HEK293 (cell line): ENCODE data around the gene SWT1.
A peak's percentile ranks its signal among the peaks of the same experiment; 100 is the strongest.

Source experiments
- AEBP2 ChIP-seq: fragments of 450-650 bp; formaldehyde crosslinking; IDR thresholded peaks from 2 replicates; pipeline ENCODE4 v1.5.1; 2016; ENCODE audit warnings: missing biosample characterization, missing genetic modification characterization, borderline replicate concordance
- ATF2 ChIP-seq: fragments of 450-650 bp; formaldehyde crosslinking; IDR thresholded peaks from 2 replicates; pipeline ENCODE4 v1.5.1; 2016; ENCODE audit warnings: missing biosample characterization, missing genetic modification characterization, low read depth
- BCL11B ChIP-seq: fragments of 450-650 bp; formaldehyde crosslinking; IDR thresholded peaks from 2 replicates; pipeline ENCODE4 v1.5.1; 2016; ENCODE audit warnings: low read depth, missing biosample characterization, missing genetic modification characterization
- EGR2 ChIP-seq: fragments of 450-650 bp; formaldehyde crosslinking; IDR thresholded peaks from 2 replicates; pipeline ENCODE4 v1.5.1; 2016; ENCODE audit warnings: low read depth, missing biosample characterization, missing genetic modification characterization
- GLI2 ChIP-seq: fragments of 450-650 bp; formaldehyde crosslinking; IDR thresholded peaks from 2 replicates; pipeline ENCODE4; 2017; ENCODE audit warnings: missing biosample characterization, missing genetic modification characterization, low read depth, borderline replicate concordance
- IKZF3 ChIP-seq: fragments of 450-650 bp; IDR thresholded peaks from 2 replicates; pipeline ENCODE4 v1.5.0; 2018; ENCODE audit warnings: missing biosample characterization, mild to moderate bottlenecking, missing genetic modification characterization, moderate library complexity
- KLF7 ChIP-seq: fragments of 450-650 bp; formaldehyde crosslinking; IDR thresholded peaks from 2 replicates; pipeline ENCODE4 v1.5.1; 2016; ENCODE audit warnings: missing biosample characterization, missing genetic modification characterization, borderline replicate concordance
- KLF8 ChIP-seq: fragments of 450-650 bp; formaldehyde crosslinking; IDR thresholded peaks from 2 replicates; pipeline ENCODE4 v1.5.1; 2016; ENCODE audit warnings: missing biosample characterization, missing genetic modification characterization
- MZF1 ChIP-seq: fragments of 450-650 bp; formaldehyde crosslinking; IDR thresholded peaks from 2 replicates; pipeline ENCODE4 v1.5.1; 2017; ENCODE audit warnings: missing biosample characterization, missing genetic modification characterization, borderline replicate concordance
- SCRT2 ChIP-seq: fragments of 450-650 bp; formaldehyde crosslinking; IDR thresholded peaks from 2 replicates; pipeline ENCODE4 v1.5.1; 2016; ENCODE audit warnings: missing biosample characterization, missing genetic modification characterization
- SP2 ChIP-seq: fragments of 450-650 bp; formaldehyde crosslinking; IDR thresholded peaks from 2 replicates; pipeline ENCODE4 v1.5.1; 2016; ENCODE audit warnings: missing biosample characterization, missing genetic modification characterization
- SP3 ChIP-seq: fragments of 450-650 bp; formaldehyde crosslinking; IDR thresholded peaks from 2 replicates; pipeline ENCODE4 v1.5.1; 2016; ENCODE audit warnings: missing biosample characterization, missing genetic modification characterization
- YY2 ChIP-seq: fragments of 450-650 bp; formaldehyde crosslinking; IDR thresholded peaks from 2 replicates; pipeline ENCODE4 v1.5.1; 2016; ENCODE audit warnings: missing biosample characterization, missing genetic modification characterization
- ZBTB1 ChIP-seq: fragments of 450-650 bp; formaldehyde crosslinking; IDR thresholded peaks from 2 replicates; pipeline ENCODE4 v1.5.1; 2016; ENCODE audit warnings: missing biosample characterization, missing genetic modification characterization
- ZBTB7A ChIP-seq: fragments of 450-650 bp; formaldehyde crosslinking; IDR thresholded peaks from 2 replicates; pipeline ENCODE4 v1.5.1; 2016; ENCODE audit warnings: low read depth, missing biosample characterization, missing genetic modification characterization
- ZFP41 ChIP-seq: fragments of 450-650 bp; formaldehyde crosslinking; IDR thresholded peaks from 2 replicates; pipeline ENCODE4 v1.5.1; 2016; ENCODE audit warnings: missing biosample characterization, missing genetic modification characterization, borderline replicate concordance
- ZNF19 ChIP-seq: fragments of 450-650 bp; formaldehyde crosslinking; IDR thresholded peaks from 2 replicates; pipeline ENCODE4; 2016; ENCODE audit warnings: missing biosample characterization, missing genetic modification characterization, low read depth
- ZNF202 ChIP-seq: fragments of 450-650 bp; formaldehyde crosslinking; IDR thresholded peaks from 2 replicates; pipeline ENCODE4 v1.5.1; 2016; ENCODE audit warnings: missing biosample characterization, missing genetic modification characterization, borderline replicate concordance
- ZNF24 ChIP-seq: fragments of 450-650 bp; formaldehyde crosslinking; IDR thresholded peaks from 2 replicates; pipeline ENCODE4 v1.5.1; 2016; ENCODE audit warnings: missing biosample characterization, missing genetic modification characterization
- ZNF292 ChIP-seq: fragments of 450-650 bp; formaldehyde crosslinking; IDR thresholded peaks from 2 replicates; pipeline ENCODE4 v1.5.1; 2016; ENCODE audit warnings: low read depth, missing biosample characterization, missing genetic modification characterization, borderline replicate concordance
- ZNF510 ChIP-seq: fragments of 450-650 bp; formaldehyde crosslinking; IDR thresholded peaks from 2 replicates; pipeline ENCODE4 v1.5.1; 2018; ENCODE audit warnings: mild to moderate bottlenecking, missing genetic modification characterization, missing biosample characterization; ENCODE audit not compliant: insufficient replicate concordance
- ZNF548 ChIP-seq: fragments of 450-650 bp; formaldehyde crosslinking; IDR thresholded peaks from 2 replicates; pipeline ENCODE4 v1.5.1; 2016; ENCODE audit warnings: missing biosample characterization, missing genetic modification characterization
- ZNF600 ChIP-seq: fragments of 450-650 bp; formaldehyde crosslinking; IDR thresholded peaks from 2 replicates; pipeline ENCODE4 v1.5.1; 2016; ENCODE audit warnings: missing biosample characterization, missing genetic modification characterization
- ZNF658 ChIP-seq: fragments of 450-650 bp; formaldehyde crosslinking; IDR thresholded peaks from 2 replicates; pipeline ENCODE4; 2016; ENCODE audit warnings: missing biosample characterization, missing genetic modification characterization
- TF ChIP-seq, protein P1 (sequence below): fragments of 450-650 bp; formaldehyde crosslinking; IDR thresholded peaks from 2 replicates; pipeline ENCODE4 v1.5.1; 2016; ENCODE audit warnings: missing biosample characterization, missing genetic modification characterization
- TF ChIP-seq, protein P2 (sequence below): fragments of 450-650 bp; formaldehyde crosslinking; conservative IDR thresholded peaks from 2 replicates; pipeline ENCODE4 v1.5.1; 2016; ENCODE audit warnings: low read depth, missing biosample characterization, missing genetic modification characterization
- TF ChIP-seq, protein P3 (sequence below): fragments of 450-650 bp; formaldehyde crosslinking; IDR thresholded peaks from 2 replicates; pipeline ENCODE4 v1.5.1; 2016; ENCODE audit warnings: missing biosample characterization, missing genetic modification characterization, low read depth

Gene SWT1

GRCh38 chr1:185156854-185157598, at the start of gene SWT1, which contains the start of gene TRMT1L (continued):
- TF ChIP-seq, protein P1, sequence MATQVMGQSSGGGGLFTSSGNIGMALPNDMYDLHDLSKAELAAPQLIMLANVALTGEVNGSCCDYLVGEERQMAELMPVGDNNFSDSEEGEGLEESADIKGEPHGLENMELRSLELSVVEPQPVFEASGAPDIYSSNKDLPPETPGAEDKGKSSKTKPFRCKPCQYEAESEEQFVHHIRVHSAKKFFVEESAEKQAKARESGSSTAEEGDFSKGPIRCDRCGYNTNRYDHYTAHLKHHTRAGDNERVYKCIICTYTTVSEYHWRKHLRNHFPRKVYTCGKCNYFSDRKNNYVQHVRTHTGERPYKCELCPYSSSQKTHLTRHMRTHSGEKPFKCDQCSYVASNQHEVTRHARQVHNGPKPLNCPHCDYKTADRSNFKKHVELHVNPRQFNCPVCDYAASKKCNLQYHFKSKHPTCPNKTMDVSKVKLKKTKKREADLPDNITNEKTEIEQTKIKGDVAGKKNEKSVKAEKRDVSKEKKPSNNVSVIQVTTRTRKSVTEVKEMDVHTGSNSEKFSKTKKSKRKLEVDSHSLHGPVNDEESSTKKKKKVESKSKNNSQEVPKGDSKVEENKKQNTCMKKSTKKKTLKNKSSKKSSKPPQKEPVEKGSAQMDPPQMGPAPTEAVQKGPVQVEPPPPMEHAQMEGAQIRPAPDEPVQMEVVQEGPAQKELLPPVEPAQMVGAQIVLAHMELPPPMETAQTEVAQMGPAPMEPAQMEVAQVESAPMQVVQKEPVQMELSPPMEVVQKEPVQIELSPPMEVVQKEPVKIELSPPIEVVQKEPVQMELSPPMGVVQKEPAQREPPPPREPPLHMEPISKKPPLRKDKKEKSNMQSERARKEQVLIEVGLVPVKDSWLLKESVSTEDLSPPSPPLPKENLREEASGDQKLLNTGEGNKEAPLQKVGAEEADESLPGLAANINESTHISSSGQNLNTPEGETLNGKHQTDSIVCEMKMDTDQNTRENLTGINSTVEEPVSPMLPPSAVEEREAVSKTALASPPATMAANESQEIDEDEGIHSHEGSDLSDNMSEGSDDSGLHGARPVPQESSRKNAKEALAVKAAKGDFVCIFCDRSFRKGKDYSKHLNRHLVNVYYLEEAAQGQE: no peak
- TF ChIP-seq ZNF292 (tag by site-specific recombination) (no peak), ATF2 (tag by site-specific recombination) (no peak), ZNF548 (tag by site-specific recombination) (no peak), BCL11B (tag by site-specific recombination) (no peak), ZFP41 (tag by site-specific recombination) (no peak), ZNF19 (tag by site-specific recombination) (no peak), YY2 (tag by site-specific recombination) (no peak), ZBTB1 (tag by site-specific recombination) (0 out of 2 replicates have a peak, but pooled peaks have one; percentile 37), ZNF202 (no peak), SP3 (tag by site-specific recombination) (peak; percentile 100), SCRT2 (no peak), ZNF510 (tag by site-specific recombination) (no peak), AEBP2 (no peak), SP2 (tag by site-specific recombination) (peak; percentile 92), KLF7 (tag by site-specific recombination) (peak; percentile 86; the same call in 1 of the 2 replicates), ZBTB7A (peak; percentile 95), ZNF600 (no peak), KLF8 (tag by site-specific recombination) (peak; percentile 100), IKZF3 (no peak), ZNF658 (no peak), EGR2 (peak; percentile 87), GLI2 (tag by site-specific recombination) (no peak), MZF1 (tag by site-specific recombination) (no peak), ZNF24 (tag by site-specific recombination) (no peak)
- TF ChIP-seq, protein P2, sequence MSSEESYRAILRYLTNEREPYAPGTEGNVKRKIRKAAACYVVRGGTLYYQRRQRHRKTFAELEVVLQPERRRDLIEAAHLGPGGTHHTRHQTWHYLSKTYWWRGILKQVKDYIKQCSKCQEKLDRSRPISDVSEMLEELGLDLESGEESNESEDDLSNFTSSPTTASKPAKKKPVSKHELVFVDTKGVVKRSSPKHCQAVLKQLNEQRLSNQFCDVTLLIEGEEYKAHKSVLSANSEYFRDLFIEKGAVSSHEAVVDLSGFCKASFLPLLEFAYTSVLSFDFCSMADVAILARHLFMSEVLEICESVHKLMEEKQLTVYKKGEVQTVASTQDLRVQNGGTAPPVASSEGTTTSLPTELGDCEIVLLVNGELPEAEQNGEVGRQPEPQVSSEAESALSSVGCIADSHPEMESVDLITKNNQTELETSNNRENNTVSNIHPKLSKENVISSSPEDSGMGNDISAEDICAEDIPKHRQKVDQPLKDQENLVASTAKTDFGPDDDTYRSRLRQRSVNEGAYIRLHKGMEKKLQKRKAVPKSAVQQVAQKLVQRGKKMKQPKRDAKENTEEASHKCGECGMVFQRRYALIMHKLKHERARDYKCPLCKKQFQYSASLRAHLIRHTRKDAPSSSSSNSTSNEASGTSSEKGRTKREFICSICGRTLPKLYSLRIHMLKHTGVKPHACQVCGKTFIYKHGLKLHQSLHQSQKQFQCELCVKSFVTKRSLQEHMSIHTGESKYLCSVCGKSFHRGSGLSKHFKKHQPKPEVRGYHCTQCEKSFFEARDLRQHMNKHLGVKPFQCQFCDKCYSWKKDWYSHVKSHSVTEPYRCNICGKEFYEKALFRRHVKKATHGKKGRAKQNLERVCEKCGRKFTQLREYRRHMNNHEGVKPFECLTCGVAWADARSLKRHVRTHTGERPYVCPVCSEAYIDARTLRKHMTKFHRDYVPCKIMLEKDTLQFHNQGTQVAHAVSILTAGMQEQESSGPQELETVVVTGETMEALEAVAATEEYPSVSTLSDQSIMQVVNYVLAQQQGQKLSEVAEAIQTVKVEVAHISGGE (tag by site-specific recombination): peak; percentile 98
- TF ChIP-seq, protein P3, sequence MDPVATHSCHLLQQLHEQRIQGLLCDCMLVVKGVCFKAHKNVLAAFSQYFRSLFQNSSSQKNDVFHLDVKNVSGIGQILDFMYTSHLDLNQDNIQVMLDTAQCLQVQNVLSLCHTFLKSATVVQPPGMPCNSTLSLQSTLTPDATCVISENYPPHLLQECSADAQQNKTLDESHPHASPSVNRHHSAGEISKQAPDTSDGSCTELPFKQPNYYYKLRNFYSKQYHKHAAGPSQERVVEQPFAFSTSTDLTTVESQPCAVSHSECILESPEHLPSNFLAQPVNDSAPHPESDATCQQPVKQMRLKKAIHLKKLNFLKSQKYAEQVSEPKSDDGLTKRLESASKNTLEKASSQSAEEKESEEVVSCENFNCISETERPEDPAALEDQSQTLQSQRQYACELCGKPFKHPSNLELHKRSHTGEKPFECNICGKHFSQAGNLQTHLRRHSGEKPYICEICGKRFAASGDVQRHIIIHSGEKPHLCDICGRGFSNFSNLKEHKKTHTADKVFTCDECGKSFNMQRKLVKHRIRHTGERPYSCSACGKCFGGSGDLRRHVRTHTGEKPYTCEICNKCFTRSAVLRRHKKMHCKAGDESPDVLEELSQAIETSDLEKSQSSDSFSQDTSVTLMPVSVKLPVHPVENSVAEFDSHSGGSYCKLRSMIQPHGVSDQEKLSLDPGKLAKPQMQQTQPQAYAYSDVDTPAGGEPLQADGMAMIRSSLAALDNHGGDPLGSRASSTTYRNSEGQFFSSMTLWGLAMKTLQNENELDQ: no peak
